ENCODE data around the gene NTMT1. TPM values are rescaled to one million over a fixed set of nuclear protein-coding genes. Genes with fewer than 3 reads are reported as not detected.

The NTMT1 gene
- total RNA-seq, 1 donor from 2014 or later: 40.8 TPM

DNA sequence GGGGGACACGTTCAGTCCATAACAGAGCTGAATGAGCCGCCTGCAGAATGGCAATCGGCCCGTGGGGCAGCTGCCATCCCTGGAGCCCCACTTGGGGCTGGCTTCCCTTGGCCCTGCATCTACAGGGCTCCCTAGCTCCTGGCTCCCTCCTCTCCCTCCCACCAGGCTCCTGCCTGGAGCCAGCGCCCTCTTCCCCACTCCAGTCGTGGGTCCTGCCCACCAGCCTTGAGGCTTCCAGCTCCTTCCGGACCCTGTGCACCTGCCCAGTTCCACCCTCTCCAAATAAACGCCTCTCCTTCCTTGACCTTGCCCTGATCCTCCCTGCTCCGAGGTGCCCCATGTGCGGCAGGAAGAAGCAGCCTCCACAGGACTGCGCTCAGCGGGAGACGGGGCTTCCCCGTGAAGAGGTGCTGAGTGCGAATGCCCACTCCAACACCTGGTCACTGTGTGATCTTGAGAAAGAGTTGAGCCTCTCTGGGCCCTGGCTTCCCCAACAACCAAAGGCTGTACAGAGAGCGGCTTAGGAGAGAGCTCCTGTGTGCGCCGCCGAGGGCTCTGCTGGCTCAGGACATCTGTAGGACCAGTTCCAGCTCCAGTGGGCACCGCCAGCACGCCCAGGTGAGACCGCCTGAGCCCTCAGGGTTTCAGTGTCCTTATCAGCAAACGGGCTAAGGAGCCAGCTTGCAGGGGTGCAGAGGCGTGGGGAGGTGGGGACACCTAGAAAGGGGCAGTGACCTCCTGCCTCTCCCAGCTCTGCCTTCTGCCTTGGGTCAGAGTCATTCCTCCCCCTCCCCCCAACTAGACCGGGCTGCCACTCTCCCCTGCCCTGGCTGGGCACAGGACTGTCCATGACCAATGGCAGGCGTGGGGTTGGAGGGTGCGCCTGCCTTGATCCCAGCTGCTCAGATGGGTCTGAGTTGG lies 17.1 kb upstream of the NTMT1 start:
- TF ChIP-seq, protein P1, sequence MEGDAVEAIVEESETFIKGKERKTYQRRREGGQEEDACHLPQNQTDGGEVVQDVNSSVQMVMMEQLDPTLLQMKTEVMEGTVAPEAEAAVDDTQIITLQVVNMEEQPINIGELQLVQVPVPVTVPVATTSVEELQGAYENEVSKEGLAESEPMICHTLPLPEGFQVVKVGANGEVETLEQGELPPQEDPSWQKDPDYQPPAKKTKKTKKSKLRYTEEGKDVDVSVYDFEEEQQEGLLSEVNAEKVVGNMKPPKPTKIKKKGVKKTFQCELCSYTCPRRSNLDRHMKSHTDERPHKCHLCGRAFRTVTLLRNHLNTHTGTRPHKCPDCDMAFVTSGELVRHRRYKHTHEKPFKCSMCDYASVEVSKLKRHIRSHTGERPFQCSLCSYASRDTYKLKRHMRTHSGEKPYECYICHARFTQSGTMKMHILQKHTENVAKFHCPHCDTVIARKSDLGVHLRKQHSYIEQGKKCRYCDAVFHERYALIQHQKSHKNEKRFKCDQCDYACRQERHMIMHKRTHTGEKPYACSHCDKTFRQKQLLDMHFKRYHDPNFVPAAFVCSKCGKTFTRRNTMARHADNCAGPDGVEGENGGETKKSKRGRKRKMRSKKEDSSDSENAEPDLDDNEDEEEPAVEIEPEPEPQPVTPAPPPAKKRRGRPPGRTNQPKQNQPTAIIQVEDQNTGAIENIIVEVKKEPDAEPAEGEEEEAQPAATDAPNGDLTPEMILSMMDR (IDR thresholded peaks at IDR 0.05; ENCODE audit: insufficient read depth, low read length, severe bottlenecking): no peak
- no peak for DNase-seq (ENCODE audit: low read depth)
- H3K36me3 ChIP-seq (ENCODE audit: control insufficient read depth, insufficient read depth, low read length): no peaks in the 10 kb centered on the region
- peaks cover 4% of the 10 kb centered on the region for H3K27me3 ChIP-seq (ENCODE audit: control insufficient read depth, insufficient read depth, low read length)
- FAIRE-seq: no peak
- no peak overlapping the region for H3K4me3 ChIP-seq (ENCODE audit: low read depth, low read length)

DNA sequence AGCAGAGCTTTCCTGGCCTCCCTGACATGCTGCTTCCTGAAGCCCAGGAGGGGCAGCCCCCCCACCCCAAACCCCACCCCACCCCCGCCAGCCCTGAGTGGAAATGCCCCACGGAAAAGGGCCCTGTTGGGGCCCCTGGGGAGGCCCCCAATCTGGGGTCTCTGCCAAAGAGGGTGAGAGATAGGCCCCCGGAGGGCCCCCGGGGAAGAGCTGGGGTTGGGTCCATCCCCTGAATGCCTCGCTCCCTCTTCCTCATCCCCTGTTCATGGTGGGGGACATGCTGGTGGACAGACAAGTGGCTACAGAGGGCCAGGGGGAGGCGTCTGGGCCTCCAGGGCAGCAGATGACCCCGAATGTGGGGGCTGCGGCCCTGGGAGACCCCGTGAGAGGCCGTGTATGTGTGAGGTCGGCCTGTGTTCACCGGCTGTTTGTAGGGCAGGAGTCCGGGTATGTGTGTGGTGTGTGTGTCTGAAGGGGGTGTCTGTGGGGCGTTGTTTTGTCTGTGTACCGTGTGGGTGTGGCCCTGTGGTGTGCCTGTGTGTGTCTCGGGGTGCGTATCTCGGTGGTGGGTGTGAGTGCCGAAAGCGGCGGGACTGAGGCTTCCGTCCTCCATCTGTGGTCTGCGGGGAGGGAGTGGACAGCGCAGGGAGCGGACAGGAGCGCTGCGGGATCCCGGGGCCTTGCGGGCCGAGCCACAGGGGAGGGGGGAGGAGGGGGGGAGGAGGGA lies 16.3 kb upstream of the NTMT1 start:
- FAIRE-seq (no peak), DNase-seq (ENCODE audit: low read depth) (peak; percentile 9)
- H3K36me3 ChIP-seq (ENCODE audit: control insufficient read depth, insufficient read depth, low read length): no peaks in the 10 kb centered on the region
- H3K27me3 ChIP-seq (ENCODE audit: control insufficient read depth, insufficient read depth, low read length): peaks cover 4% of the 10 kb centered on the region
- TF ChIP-seq, protein P1 (IDR thresholded peaks at IDR 0.05; ENCODE audit: insufficient read depth, low read length, severe bottlenecking): no peak
- peak overlapping the region; percentile 53 for H3K4me3 ChIP-seq (ENCODE audit: low read depth, low read length)

GRCh38 chr9:129610213-129610472 lies 15.8 kb upstream of the NTMT1 start:
- peaks cover 4% of the 10 kb centered on the region for H3K27me3 ChIP-seq (ENCODE audit: control insufficient read depth, insufficient read depth, low read length)
- H3K4me3 ChIP-seq (ENCODE audit: low read depth, low read length): peak overlapping the region; percentile 53
- TF ChIP-seq, protein P1 (IDR thresholded peaks at IDR 0.05; ENCODE audit: insufficient read depth, low read length, severe bottlenecking): no peak
- DNase-seq (ENCODE audit: low read depth) (no peak), FAIRE-seq (no peak)
- no peaks in the 10 kb centered on the region for H3K36me3 ChIP-seq (ENCODE audit: control insufficient read depth, insufficient read depth, low read length)

- TF ChIP-seq, protein P1 (IDR thresholded peaks at IDR 0.05; ENCODE audit: insufficient read depth, low read length, severe bottlenecking): peak; percentile 80
- Histone ChIP-seq H3K36me3 (ENCODE audit: control insufficient read depth, insufficient read depth, low read length) (no peaks in the 10 kb centered on the region), H3K4me3 (ENCODE audit: low read depth, low read length) (peak overlapping the region; percentile 53), H3K27me3 (ENCODE audit: control insufficient read depth, insufficient read depth, low read length) (peaks cover 4% of the 10 kb centered on the region)
- DNase-seq (ENCODE audit: low read depth) (peak; percentile 30), FAIRE-seq (no peak)
Observed at GRCh38 chr9:129610473-129611306, 15.3 kb upstream of the NTMT1 start.

- H3K27me3 ChIP-seq (ENCODE audit: control insufficient read depth, insufficient read depth, low read length): peaks cover 4% of the 10 kb centered on the region
- peak overlapping the region; percentile 53 for H3K4me3 ChIP-seq (ENCODE audit: low read depth, low read length)
- FAIRE-seq (no peak), DNase-seq (ENCODE audit: low read depth) (no peak)
- H3K36me3 ChIP-seq (ENCODE audit: control insufficient read depth, insufficient read depth, low read length): no peaks in the 10 kb centered on the region
- TF ChIP-seq, protein P1 (IDR thresholded peaks at IDR 0.05; ENCODE audit: insufficient read depth, low read length, severe bottlenecking): no peak
Observed at GRCh38 chr9:129611307-129611800, 14.6 kb upstream of the NTMT1 start.
